Panc1 (cell line): Measurements from ENCODE around the gene PXDN. TPM values are rescaled to one million over a fixed set of nuclear protein-coding genes. Genes with fewer than 3 reads are reported as not detected.

Experiments used
- ATAC-seq: fragments of 200-7000 bp; cut with Tn5 transposase; 2 replicates; pipeline ENCODE4 v1.9.1; 2020; ENCODE audit warnings: mild to moderate bottlenecking, moderate library complexity
- BruUV-seq: library from RNA; stranded (reverse); fragments of 400-500 nt; replicated peaks from 2 replicates; lab custom pipeline; 2021; lab: Mats Ljungman, UMichigan
- CTCF ChIA-PET: fragments of 300-600 bp; sonication (Branson Sonifier 250); formaldehyde crosslinking; loops from one replicate; lab custom pipeline; 2022; ENCODE audit warnings: antibody characterized with exemption; lab: Charles Lee
- POLR2A ChIA-PET: fragments of 300-600 bp; sonication (Branson Sonifier 250); formaldehyde crosslinking; loops from one replicate; lab custom pipeline; 2022; ENCODE audit warnings: antibody characterized with exemption; lab: Charles Lee
- DNase-seq: peaks from one replicate; pipeline ENCODE4 v3.0.0-alpha.2; 2010; ENCODE audit warnings: low read depth, low spot score
- H3K27ac ChIP-seq: 2 replicates; pipeline ENCODE4 v1.5.1; 2011; ENCODE audit warnings: mild to moderate bottlenecking, low read length, inconsistent platforms
- H3K27me3 ChIP-seq: fragments of 200-500 bp; sonication (Bioruptor generic); 2 replicates; pipeline ENCODE4 v1.6.0; 2014; ENCODE audit warnings: low read length, inconsistent platforms; ENCODE audit not compliant: control insufficient read depth, insufficient read depth
- H3K36me3 ChIP-seq: fragments of 200-500 bp; sonication (Bioruptor generic); 2 replicates; pipeline ENCODE4 v1.5.1; 2014; ENCODE audit warnings: inconsistent platforms, mild to moderate bottlenecking, low read length, moderate library complexity; ENCODE audit not compliant: control insufficient read depth, insufficient read depth
- H3K4me1 ChIP-seq: 2 replicates; pipeline ENCODE4 v1.5.1; 2011; ENCODE audit warnings: inconsistent platforms, mild to moderate bottlenecking, low read length, moderate library complexity; ENCODE audit not compliant: control insufficient read depth, insufficient read depth
- H3K4me3 ChIP-seq, 2 experiments: 2 replicates each; pipeline ENCODE4 v1.5.1; 2011 to 2012; ENCODE audit warnings: low read depth in 2 of 2, low read length in 2 of 2, mild to moderate bottlenecking in 2 of 2, inconsistent platforms in 1 of 2, moderate library complexity in 1 of 2
- H3K9me3 ChIP-seq: fragments of 200-500 bp; sonication (Bioruptor generic); 2 replicates; pipeline ENCODE4 v1.5.1; 2014; ENCODE audit warnings: low read depth, mild to moderate bottlenecking, inconsistent platforms, low read length, moderate library complexity; ENCODE audit not compliant: control insufficient read depth, insufficient read depth
- POLR2AphosphoS5 ChIP-seq: IDR thresholded peaks from 2 replicates; pipeline ENCODE4 v1.6.1; 2012; ENCODE audit warnings: mild to moderate bottlenecking, low read depth, low read length, moderate library complexity
- SIN3A ChIP-seq: IDR thresholded peaks from 2 replicates; pipeline ENCODE4 v1.6.1; 2012; ENCODE audit warnings: low read depth, mild to moderate bottlenecking, low read length, moderate library complexity, borderline replicate concordance; ENCODE audit not compliant: insufficient read depth
- TCF7L2 ChIP-seq: IDR thresholded peaks from 2 replicates; pipeline ENCODE4 v1.6.1; 2011; ENCODE audit warnings: mild to moderate bottlenecking, low read depth, low read length, inconsistent platforms
- in situ Hi-C: cut with HindIII; loops from 2 replicates; pipeline ENCODE4 v1.10.0; 2016; ENCODE audit warnings: low sequenced_read_pairs, low pct_unique_long_range_greater_than_20kb
- intact Hi-C: fragments of 100-400 bp; cut with micrococcal nuclease; formaldehyde crosslinking; loops from one replicate; pipeline ENCODE4 v1.10.0; 2022; ENCODE audit not compliant: unreplicated experiment
- total RNA-seq: library from RNA; stranded (reverse); gene quantifications from one replicate; pipeline ENCODE4 v1.2.1, GENCODE V29; 2021; ENCODE audit not compliant: unreplicated experiment
- TF ChIP-seq, protein P1 (sequence below), 2 experiments: IDR thresholded peaks; 2 replicates each; pipeline ENCODE4 v1.6.1; 2011 to 2012; ENCODE audit warnings: low read depth in 2 of 2, control low read depth in 1 of 2, low read length in 1 of 2, mild to moderate bottlenecking in 1 of 2, moderate library complexity in 1 of 2; ENCODE audit not compliant: insufficient read depth in 1 of 2
- TF ChIP-seq, protein P2 (sequence below): fragments of 450-650 bp; IDR thresholded peaks from 2 replicates; pipeline ENCODE4 v1.5.1; 2017; ENCODE audit warnings: mild to moderate bottlenecking

Gene PXDN
- total RNA-seq, 1 experiment from 2014 or later: 2.5 TPM

DNA sequence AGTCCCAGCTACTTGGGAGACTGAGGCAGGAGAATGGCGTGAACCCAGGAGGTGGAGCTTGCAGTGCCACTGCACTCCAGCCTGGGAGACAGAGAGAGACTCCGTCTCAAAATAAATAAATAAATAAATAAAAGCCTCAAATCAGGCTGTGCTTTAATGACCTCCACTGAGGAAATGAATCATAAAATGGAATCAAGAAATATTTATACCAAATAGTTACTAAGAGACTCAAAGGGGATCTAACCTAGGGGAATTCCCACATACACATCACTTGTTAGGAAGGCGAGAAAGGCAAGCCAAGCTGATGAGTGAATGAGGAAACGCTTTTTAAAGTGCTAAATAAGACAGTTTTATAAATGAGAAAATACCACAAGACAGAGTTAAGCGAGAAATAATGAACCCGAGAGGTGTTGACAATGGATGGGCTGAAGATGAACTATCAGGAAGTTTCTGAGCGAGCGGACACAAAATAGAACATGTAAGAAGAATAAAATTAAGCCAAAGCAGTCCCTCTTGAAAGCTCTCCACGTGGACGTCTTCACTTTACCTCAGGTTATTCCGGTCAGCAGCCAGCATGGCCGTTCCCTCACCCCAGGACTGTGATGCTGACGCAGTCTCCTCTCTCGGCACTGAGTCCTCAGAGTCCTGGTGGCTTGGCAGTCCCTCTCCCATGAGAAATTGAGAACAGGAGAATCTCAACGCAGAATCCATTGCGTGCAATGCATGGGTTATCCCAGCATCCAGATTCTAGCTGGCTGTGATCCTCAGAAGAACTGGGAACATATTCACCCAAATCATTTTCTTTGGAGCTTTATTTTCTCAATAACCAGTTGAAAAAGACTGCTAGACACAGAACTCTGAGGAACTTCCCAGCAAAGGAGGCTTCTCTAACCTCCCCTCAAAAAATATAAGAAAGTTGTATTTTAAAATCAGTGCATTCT, 22.3 kb downstream of the PXDN start:
- Histone ChIP-seq H3K4me1 (peaks cover 25% of the 10 kb centered on the region), H3K27me3 (no peaks in the 10 kb centered on the region), H3K36me3 (no peaks in the 10 kb centered on the region), H3K4me3 (no peak overlapping the region), H3K9me3 (no peaks in the 10 kb centered on the region), H3K27ac (peak overlapping the region; percentile 91)
- intact Hi-C loops (no loop called here), in situ Hi-C loops (no loop called here)
- no TSS peak for BruUV-seq
- ATAC-seq (peak; percentile 81), DNase-seq (no peak)
- ChIA-PET POLR2A (no interaction called here), CTCF (no interaction called here)
- no peak for TF ChIP-seq TCF7L2
- TF ChIP-seq SIN3A: no peak
- TF ChIP-seq, protein P1, sequence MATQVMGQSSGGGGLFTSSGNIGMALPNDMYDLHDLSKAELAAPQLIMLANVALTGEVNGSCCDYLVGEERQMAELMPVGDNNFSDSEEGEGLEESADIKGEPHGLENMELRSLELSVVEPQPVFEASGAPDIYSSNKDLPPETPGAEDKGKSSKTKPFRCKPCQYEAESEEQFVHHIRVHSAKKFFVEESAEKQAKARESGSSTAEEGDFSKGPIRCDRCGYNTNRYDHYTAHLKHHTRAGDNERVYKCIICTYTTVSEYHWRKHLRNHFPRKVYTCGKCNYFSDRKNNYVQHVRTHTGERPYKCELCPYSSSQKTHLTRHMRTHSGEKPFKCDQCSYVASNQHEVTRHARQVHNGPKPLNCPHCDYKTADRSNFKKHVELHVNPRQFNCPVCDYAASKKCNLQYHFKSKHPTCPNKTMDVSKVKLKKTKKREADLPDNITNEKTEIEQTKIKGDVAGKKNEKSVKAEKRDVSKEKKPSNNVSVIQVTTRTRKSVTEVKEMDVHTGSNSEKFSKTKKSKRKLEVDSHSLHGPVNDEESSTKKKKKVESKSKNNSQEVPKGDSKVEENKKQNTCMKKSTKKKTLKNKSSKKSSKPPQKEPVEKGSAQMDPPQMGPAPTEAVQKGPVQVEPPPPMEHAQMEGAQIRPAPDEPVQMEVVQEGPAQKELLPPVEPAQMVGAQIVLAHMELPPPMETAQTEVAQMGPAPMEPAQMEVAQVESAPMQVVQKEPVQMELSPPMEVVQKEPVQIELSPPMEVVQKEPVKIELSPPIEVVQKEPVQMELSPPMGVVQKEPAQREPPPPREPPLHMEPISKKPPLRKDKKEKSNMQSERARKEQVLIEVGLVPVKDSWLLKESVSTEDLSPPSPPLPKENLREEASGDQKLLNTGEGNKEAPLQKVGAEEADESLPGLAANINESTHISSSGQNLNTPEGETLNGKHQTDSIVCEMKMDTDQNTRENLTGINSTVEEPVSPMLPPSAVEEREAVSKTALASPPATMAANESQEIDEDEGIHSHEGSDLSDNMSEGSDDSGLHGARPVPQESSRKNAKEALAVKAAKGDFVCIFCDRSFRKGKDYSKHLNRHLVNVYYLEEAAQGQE (IDR thresholded peaks at IDR 0.05; ENCODE audit: insufficient read depth in 1 of 2, low read depth in 2 of 2, low read length in 1 of 2): no peak
- TF ChIP-seq, protein P2, sequence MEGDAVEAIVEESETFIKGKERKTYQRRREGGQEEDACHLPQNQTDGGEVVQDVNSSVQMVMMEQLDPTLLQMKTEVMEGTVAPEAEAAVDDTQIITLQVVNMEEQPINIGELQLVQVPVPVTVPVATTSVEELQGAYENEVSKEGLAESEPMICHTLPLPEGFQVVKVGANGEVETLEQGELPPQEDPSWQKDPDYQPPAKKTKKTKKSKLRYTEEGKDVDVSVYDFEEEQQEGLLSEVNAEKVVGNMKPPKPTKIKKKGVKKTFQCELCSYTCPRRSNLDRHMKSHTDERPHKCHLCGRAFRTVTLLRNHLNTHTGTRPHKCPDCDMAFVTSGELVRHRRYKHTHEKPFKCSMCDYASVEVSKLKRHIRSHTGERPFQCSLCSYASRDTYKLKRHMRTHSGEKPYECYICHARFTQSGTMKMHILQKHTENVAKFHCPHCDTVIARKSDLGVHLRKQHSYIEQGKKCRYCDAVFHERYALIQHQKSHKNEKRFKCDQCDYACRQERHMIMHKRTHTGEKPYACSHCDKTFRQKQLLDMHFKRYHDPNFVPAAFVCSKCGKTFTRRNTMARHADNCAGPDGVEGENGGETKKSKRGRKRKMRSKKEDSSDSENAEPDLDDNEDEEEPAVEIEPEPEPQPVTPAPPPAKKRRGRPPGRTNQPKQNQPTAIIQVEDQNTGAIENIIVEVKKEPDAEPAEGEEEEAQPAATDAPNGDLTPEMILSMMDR: no peak
- TF ChIP-seq POLR2AphosphoS5: no peak

DNA sequence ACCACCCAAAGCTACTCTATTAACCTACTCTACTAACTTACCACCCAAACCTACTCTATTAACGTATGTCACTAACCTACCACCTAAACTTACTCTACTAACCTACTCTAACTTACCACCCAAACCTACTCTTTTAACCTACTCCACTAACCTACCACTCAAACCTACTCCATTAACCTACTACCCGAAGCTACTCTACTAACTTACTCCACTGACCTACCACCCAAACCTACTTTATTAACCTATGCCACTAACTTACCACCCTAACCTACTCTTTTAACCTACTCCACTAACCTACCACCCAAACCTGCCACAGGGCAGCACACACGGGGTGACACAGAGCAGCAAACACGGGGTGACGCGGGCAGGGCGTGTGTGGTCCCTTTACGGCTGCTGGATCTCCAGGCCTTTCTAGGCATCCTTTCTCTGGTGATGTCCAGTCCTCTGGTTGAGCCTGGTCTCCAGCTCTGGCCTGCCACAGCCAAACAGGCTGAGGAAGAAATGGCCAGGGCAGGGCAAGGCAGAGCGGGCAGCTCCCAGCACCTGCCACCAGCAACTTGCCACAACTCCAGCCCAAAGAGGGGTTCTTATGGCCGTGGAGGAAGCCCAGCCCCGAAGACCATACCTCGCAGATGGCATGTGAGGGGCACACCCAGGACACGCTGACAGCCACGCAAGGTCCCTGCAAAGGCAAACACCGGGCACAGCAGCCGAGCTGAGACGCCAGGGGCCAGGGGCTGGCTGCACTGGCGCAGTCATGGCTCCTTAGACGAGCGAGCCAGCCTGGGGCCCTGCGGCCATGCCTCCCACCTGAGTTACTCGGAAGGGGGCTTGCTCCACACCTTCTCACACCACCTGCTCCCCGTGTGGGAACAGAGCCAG, 25.7 kb downstream of the PXDN start:
- Histone ChIP-seq H3K4me3 (no peak overlapping the region), H3K36me3 (no peaks in the 10 kb centered on the region), H3K9me3 (no peaks in the 10 kb centered on the region), H3K4me1 (peaks cover 26% of the 10 kb centered on the region), H3K27ac (peak overlapping the region; percentile 82; the same call in 1 of the 2 replicates), H3K27me3 (no peaks in the 10 kb centered on the region)
- ChIA-PET CTCF (no interaction called here), POLR2A (no interaction called here)
- in situ Hi-C loops: no loop called here
- DNase-seq (no peak), ATAC-seq (no peak)
- intact Hi-C loops: no loop called here
- BruUV-seq: no TSS peak
- TF ChIP-seq SIN3A: no peak
- TF ChIP-seq, protein P2: no peak
- TF ChIP-seq TCF7L2: no peak
- no peak for TF ChIP-seq POLR2AphosphoS5
- TF ChIP-seq, protein P1 (IDR thresholded peaks at IDR 0.05; ENCODE audit: insufficient read depth in 1 of 2, low read depth in 2 of 2, low read length in 1 of 2): no peak
